Measurements from ENCODE around the gene TPRX1. TPM values are rescaled to one million over a fixed set of nuclear protein-coding genes. Genes with fewer than 3 reads are reported as not detected.

The TPRX1 gene
- total and polyA plus RNA-seq, 2 donors (not counting 3 experiments of a cell fraction or from before 2014, with no cell fraction given) = not detected

- CTCF ChIA-PET = interaction anchor here (0.6 to 2.1 kb wide), 3 partner anchors 10 to 591 kb away, joined by 4 to 8 read pairs (median 6); partner anchors contain the start of gene EHD2
Measured at GRCh38 chr19:47755065-47755761, 49.1 kb downstream of the TPRX1 start.

More at GRCh38 chr19:47755065-47755761, 49.1 kb downstream of the TPRX1 start:
- Histone ChIP-seq H3K79me2 (ENCODE audit: control insufficient read depth, insufficient read depth, low read length) (peaks cover under 1% of the 10 kb centered on the region), H4K20me1 (replicated peaks; ENCODE audit: control insufficient read depth, extremely low read depth, insufficient read depth, low read length) (no peaks in the 10 kb centered on the region), H3K9me3 (replicated peaks; ENCODE audit: control insufficient read depth, insufficient read depth, low read length) (no peaks in the 10 kb centered on the region), H3K27me3 (ENCODE audit: control insufficient read depth in 2 of 2, insufficient read depth in 2 of 2, low read length in 2 of 2) (no peaks in the 10 kb centered on the region), H3K9me1 (replicated peaks; ENCODE audit: control insufficient read depth, extremely low read depth, insufficient read depth, low read length) (no peaks in the 10 kb centered on the region), H3K9ac (replicated peaks; ENCODE audit: extremely low read depth, insufficient read depth, low read length) (no peak overlapping the region), H3K27ac (ENCODE audit: insufficient read depth, low read depth, low read length) (no peak overlapping the region), H3K4me2 (ENCODE audit: insufficient read depth, low read length) (no peak overlapping the region), H3K4me1 (ENCODE audit: control insufficient read depth, extremely low read depth, insufficient read depth, low read length) (no peaks in the 10 kb centered on the region), H2AFZ (ENCODE audit: low read depth, low read length) (no peak overlapping the region), H3K4me3 (replicated peaks in 1 of 3; ENCODE audit: insufficient read depth in 1 of 3, low read depth in 1 of 3, low read length in 3 of 3) (no peak overlapping the region), H3K36me3 (ENCODE audit: control insufficient read depth in 2 of 2, extremely low read depth in 1 of 2, insufficient read depth in 2 of 2, low read length in 2 of 2) (peaks cover 21 to 63% of the 10 kb centered on the region in 2 experiments)
- DNase-seq (ENCODE audit: low read depth, low spot score) = no peak
- FAIRE-seq = no peak
- TF ChIP-seq POLR2AphosphoS5 (IDR thresholded peaks at IDR 0.05; ENCODE audit: insufficient read depth, low read depth, low read length) = no peak
- no peak for TF ChIP-seq GATA2 (IDR thresholded peaks at IDR 0.05; ENCODE audit: insufficient read depth, insufficient read length, low read depth, low read length)
- no peak for TF ChIP-seq JUN (IDR thresholded peaks at IDR 0.05; ENCODE audit: borderline replicate concordance, insufficient read depth, insufficient read length, low read depth)
- no peak for TF ChIP-seq MAX (IDR thresholded peaks at IDR 0.05; ENCODE audit: insufficient read depth, insufficient read length)
- no peak for TF ChIP-seq POLR2A (IDR thresholded peaks at IDR 0.05; ENCODE audit: low read depth, low read length)
- no peak for TF ChIP-seq MYC (IDR thresholded peaks at IDR 0.05; ENCODE audit: low read depth, low read length)
- no peak for TF ChIP-seq FOS (IDR thresholded peaks at IDR 0.05; ENCODE audit: borderline replicate concordance, insufficient read depth, low read length)
- no peak for TF ChIP-seq EZH2 (IDR thresholded peaks at IDR 0.05; ENCODE audit: borderline replicate concordance, low read depth, low read length, severe bottlenecking)
- no peak for TF ChIP-seq CTCF (IDR thresholded peaks at IDR 0.05; ENCODE audit: extremely low read depth in 1 of 2, insufficient read depth in 1 of 2, low read depth in 1 of 2, low read length in 2 of 2)
- intact Hi-C loops (cut with micrococcal nuclease) (no loop called here), dilution Hi-C loops (cut with MboI; ENCODE audit: extremely low pct_ligation_motif_present, low sequenced_read_pairs) (no loop called here)
- POLR2A ChIA-PET = no interaction called here
- BruUV-seq (replicated peaks) = no TSS peak

All from endothelial cell of umbilical vein (primary cell).